ENCODE measurements around the gene AKAP8. TPM values are rescaled to one million over a fixed set of nuclear protein-coding genes. Genes with fewer than 3 reads are reported as not detected.

The AKAP8 gene
- total RNA-seq, 6 donors from 2014 or later = 28.1 to 117 (median 41.3) TPM

DNA sequence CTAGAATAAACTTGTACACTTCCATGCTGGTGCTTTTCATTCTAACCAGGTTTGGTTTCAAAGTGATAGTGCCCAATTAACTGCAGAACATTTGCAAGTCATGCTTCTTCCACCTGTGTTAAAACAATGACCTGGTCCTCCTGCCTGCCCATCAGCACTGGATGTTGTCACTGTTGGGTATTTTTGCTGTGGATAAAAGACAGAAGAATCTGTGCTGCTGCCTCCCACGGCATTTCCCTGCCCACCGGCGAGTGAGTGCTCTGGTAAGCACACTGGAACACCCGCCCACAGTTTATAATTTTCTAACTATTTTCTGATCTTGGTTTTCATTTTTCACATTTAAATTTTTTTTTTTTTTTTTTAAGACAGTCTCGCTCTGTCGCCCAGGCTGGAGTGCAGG is 2.3 kb upstream of the AKAP8 start:
- Histone ChIP-seq H3K27ac (no peak overlapping the region), H3K36me3 (peaks cover 0 to 2% (median 0%) of the 10 kb centered on the region in 4 donors), H3K27me3 (no peaks in the 10 kb centered on the region), H3K4me3 (no peak overlapping the region), H3K4me1 (peaks cover 17 to 22% (median 21%) of the 10 kb centered on the region in 4 donors), H3K9me3 (no peaks in the 10 kb centered on the region)
- TF ChIP-seq POLR2A (IDR thresholded peaks at IDR 0.05) (no peak), POLR2AphosphoS5 (IDR thresholded peaks at IDR 0.05) (no peak), EP300 (IDR thresholded peaks at IDR 0.05) (no peak)
- TF ChIP-seq, protein P1, sequence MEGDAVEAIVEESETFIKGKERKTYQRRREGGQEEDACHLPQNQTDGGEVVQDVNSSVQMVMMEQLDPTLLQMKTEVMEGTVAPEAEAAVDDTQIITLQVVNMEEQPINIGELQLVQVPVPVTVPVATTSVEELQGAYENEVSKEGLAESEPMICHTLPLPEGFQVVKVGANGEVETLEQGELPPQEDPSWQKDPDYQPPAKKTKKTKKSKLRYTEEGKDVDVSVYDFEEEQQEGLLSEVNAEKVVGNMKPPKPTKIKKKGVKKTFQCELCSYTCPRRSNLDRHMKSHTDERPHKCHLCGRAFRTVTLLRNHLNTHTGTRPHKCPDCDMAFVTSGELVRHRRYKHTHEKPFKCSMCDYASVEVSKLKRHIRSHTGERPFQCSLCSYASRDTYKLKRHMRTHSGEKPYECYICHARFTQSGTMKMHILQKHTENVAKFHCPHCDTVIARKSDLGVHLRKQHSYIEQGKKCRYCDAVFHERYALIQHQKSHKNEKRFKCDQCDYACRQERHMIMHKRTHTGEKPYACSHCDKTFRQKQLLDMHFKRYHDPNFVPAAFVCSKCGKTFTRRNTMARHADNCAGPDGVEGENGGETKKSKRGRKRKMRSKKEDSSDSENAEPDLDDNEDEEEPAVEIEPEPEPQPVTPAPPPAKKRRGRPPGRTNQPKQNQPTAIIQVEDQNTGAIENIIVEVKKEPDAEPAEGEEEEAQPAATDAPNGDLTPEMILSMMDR (IDR thresholded peaks at IDR 0.05) = no peak
- 93 to 94% methylated on average over 6 of the region's 6 CpGs for WGBS, 2 donors
- DNase-seq = no peak
- no peak for ATAC-seq (ENCODE audit: low FRiP score in 2 of 2)

DNA sequence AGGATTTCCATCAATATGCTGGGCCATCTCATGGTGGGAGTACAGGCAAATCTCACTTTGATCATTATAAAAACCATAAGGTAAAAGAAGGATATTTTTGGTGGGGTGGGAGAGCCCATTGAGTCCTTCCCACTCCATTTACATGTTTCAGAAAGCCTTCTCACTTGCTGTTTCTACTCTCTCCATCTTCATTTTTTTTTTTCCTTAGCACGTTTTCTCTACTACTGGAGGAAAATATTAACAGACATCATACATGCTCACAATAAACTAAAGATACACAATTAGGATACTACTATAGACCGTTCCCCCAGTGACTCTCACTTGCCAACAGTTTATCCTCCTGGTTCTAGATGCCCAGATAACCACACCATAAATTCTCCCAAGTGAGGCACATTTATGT is 1.8 kb upstream of the AKAP8 start:
- DNase-seq = no peak
- Histone ChIP-seq H3K36me3 (no peaks in the 10 kb centered on the region), H3K27ac (no peak overlapping the region), H3K4me1 (peaks cover 22 to 26% (median 25%) of the 10 kb centered on the region in 4 donors), H3K27me3 (no peaks in the 10 kb centered on the region), H3K4me3 (no peak overlapping the region), H3K9me3 (no peaks in the 10 kb centered on the region)
- no peak for ATAC-seq (ENCODE audit: low FRiP score in 2 of 2)
- TF ChIP-seq POLR2A (IDR thresholded peaks at IDR 0.05) (no peak), EP300 (IDR thresholded peaks at IDR 0.05) (no peak), POLR2AphosphoS5 (IDR thresholded peaks at IDR 0.05) (no peak)
- TF ChIP-seq, protein P1 (IDR thresholded peaks at IDR 0.05) = no peak
- WGBS, 2 donors = 88 to 92% methylated on average over 2 of the region's 2 CpGs

DNA sequence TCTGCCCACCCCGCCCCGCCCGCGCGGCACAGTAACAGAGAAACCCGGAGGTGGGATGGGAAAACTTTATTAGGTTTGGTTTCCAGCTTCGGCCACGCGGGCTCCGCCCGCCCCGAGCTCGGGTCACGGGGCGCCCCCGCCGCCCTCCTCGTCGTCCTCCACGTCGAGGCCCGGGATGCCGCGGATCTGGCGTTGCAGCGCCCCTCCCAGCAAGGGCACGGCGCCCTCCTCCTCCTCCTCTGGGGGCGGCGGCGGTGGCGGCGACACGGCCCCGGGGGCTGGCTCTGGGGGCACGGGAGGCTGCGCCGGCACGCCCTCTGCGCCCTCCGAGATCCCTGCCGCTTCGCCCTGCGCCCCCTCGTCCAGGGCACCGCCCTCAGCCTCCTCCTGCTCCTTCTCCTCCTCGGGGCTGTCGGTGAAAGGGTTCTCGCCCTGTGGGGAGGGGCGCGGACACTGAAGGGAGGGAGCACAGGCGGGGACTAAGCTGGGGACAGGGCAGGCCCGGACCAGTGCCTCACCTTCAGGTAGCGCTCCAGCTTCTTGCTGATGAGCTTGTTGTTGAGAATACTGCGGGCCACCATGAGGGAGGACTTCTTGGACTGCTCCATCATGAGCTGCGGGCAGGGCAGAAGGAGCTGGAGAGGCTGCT is 536 bp upstream of the AKAP8 start:
- H3K4me3 ChIP-seq = peak overlapping the region; percentile 65 to 95 (median 85)
- H3K27ac ChIP-seq = peak overlapping the region; percentile 96 to 99 (median 98)
- DNase-seq (peak in 1 of 2 donors; percentile 48), ATAC-seq (ENCODE audit: low FRiP score in 2 of 2) (peak; percentile 30 to 32)
- WGBS, 2 donors = 3% methylated on average over 19 of the region's 56 CpGs; no CpG with 5 or more reads in 1 of the 2 donors
- no peaks in the 10 kb centered on the region for H3K36me3 ChIP-seq
- peaks cover 28 to 36% (median 31%) of the 10 kb centered on the region in 4 donors for H3K4me1 ChIP-seq
- H3K27me3 ChIP-seq = no peaks in the 10 kb centered on the region
- no peaks in the 10 kb centered on the region for H3K9me3 ChIP-seq
- TF ChIP-seq EP300 (IDR thresholded peaks at IDR 0.05) = no peak

DNA sequence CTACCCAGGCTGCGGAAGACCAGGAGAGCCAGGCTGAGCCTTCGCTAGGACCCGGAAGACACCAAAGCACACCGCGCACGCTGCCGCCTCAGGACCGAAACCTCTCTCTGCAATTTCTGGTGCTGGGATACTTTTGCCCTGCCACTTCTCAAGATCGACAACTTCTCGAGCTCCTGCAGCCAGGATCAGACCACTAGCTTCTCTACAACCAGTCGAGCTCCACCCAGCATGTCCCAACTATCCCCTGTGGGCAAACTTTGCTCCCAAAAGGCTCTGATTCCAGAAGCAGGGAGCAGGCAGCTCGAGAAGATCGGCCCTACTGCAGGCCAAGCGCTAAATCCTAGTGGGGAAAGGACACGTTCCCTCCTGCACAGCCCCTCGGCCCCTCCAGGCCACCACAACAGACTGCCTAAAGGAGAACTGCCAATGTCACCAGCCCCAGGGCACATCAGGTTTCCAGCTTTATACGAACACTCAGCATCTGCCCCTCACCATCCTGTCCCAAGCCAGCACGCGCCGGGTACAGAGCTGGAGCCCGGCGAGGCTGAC is 979 bp downstream of the AKAP8 start:
- peak; percentile 32 to 42 for ATAC-seq (ENCODE audit: low FRiP score in 2 of 2)
- 0% methylated on average over 18 to 22 of the region's 22 CpGs for WGBS, 2 donors

More for the DNA sequence above, 979 bp downstream of the AKAP8 start:
- H3K27ac ChIP-seq = peak overlapping the region; percentile 96 to 99 (median 98)
- peaks cover 0 to 7% (median 3%) of the 10 kb centered on the region in 4 donors for H3K36me3 ChIP-seq
- H3K4me1 ChIP-seq = peaks cover 42 to 47% (median 44%) of the 10 kb centered on the region in 4 donors
- DNase-seq = peak in 1 of 2 donors; percentile 69
- TF ChIP-seq EP300 (IDR thresholded peaks at IDR 0.05) (no peak), POLR2A (IDR thresholded peaks at IDR 0.05) (no peak), POLR2AphosphoS5 (IDR thresholded peaks at IDR 0.05) (no peak)
- TF ChIP-seq, protein P1 (IDR thresholded peaks at IDR 0.05) = no peak
- H3K27me3 ChIP-seq = no peaks in the 10 kb centered on the region
- H3K4me3 ChIP-seq = peak overlapping the region; percentile 77 to 99 (median 94)
- no peaks in the 10 kb centered on the region for H3K9me3 ChIP-seq
